Neural progenitor cell (in vitro differentiated cells): ENCODE results near the gene FAM131B.

ENCODE experiments used
- EZH2 ChIP-seq: fragments of 200-600 bp; sonication (generic); IDR thresholded peaks from 2 replicates; pipeline ENCODE4 v1.6.1; 2017; ENCODE audit warnings: antibody characterized with exemption, mild to moderate bottlenecking, moderate library complexity
- EZH2phosphoT487 ChIP-seq: fragments of 200-600 bp; sonication (generic); IDR thresholded peaks from 2 replicates; pipeline ENCODE4 v1.6.1; 2017; ENCODE audit warnings: antibody characterized with exemption
- TF ChIP-seq, protein P1 (sequence below): fragments of 200-600 bp; sonication (generic); IDR thresholded peaks from 2 replicates; pipeline ENCODE4 v1.5.1; 2017; ENCODE audit warnings: antibody characterized with exemption, mild to moderate bottlenecking

DNA sequence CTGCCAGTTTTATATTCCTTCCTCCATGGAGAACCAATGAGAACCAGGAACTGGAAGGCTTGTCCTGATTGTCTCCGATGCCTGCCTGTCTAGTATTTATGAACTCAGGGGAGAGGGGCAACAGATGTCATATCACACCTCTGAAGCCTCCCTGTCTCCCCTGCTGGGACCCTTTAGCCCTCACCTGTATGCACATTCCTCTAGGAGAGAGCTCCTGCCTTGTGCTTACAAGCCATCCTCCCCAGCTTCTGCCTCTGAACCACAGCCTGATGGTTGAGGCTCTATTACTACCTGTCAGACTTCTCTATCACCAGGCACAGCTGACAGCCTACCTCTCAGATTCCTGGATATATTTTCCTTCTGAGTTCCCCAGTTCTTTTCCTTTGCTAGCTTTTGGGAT lies 5.9 kb upstream of the FAM131B start:
- TF ChIP-seq, protein P1, sequence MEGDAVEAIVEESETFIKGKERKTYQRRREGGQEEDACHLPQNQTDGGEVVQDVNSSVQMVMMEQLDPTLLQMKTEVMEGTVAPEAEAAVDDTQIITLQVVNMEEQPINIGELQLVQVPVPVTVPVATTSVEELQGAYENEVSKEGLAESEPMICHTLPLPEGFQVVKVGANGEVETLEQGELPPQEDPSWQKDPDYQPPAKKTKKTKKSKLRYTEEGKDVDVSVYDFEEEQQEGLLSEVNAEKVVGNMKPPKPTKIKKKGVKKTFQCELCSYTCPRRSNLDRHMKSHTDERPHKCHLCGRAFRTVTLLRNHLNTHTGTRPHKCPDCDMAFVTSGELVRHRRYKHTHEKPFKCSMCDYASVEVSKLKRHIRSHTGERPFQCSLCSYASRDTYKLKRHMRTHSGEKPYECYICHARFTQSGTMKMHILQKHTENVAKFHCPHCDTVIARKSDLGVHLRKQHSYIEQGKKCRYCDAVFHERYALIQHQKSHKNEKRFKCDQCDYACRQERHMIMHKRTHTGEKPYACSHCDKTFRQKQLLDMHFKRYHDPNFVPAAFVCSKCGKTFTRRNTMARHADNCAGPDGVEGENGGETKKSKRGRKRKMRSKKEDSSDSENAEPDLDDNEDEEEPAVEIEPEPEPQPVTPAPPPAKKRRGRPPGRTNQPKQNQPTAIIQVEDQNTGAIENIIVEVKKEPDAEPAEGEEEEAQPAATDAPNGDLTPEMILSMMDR = no peak
- no peak for TF ChIP-seq EZH2
- TF ChIP-seq EZH2phosphoT487 = no peak
